ENCODE measurements around the gene SPATA2L. TPM values are rescaled to one million over a fixed set of nuclear protein-coding genes. Genes with fewer than 3 reads are reported as not detected.

The SPATA2L gene
- polyA plus RNA-seq, 1 donor (not counting 4 experiments of a cell fraction or from before 2014, with no cell fraction given): 1.7 TPM

DNA sequence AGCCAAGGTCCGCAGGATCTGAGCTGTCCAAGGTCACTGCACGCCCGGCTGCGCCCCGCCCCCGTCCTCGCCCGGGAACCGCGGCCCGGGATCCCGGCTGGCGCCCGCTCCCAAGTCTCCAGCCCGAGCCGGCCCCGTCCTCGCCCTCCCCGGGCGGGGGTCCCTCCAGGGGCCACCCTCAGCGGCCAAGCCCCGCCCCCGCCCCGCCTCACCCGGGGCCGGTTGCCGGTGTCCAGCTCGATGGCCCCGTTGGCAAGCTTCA is 19.0 kb upstream of the SPATA2L start:
- no peaks in the 10 kb centered on the region for H3K9me3 ChIP-seq (ENCODE audit: control insufficient read depth, low read depth, low read length)
- FAIRE-seq (no peak), DNase-seq (ENCODE audit: low read depth, low spot score) (no peak)
- no peaks in the 10 kb centered on the region for H3K27me3 ChIP-seq (ENCODE audit: control insufficient read depth, extremely low read depth, insufficient read depth, low read length)
- peak overlapping the region; percentile 74 for H3K9ac ChIP-seq (ENCODE audit: control insufficient read depth, extremely low read depth, insufficient read depth, low read length)
- TF ChIP-seq CTCF (optimal IDR thresholded peaks at IDR 0.05 in 1 of 3, IDR thresholded peaks at IDR 0.05 in 1 of 3, conservative IDR thresholded peaks at IDR 0.05 in 1 of 3; ENCODE audit: extremely low read depth in 1 of 3, insufficient read depth in 2 of 3, low read length in 3 of 3): no peak
- no peak for TF ChIP-seq EZH2 (IDR thresholded peaks at IDR 0.05; ENCODE audit: low read length)
- no peaks in the 10 kb centered on the region for H3K9me1 ChIP-seq (ENCODE audit: control insufficient read depth, extremely low read depth, insufficient read depth, low read length)
- H4K20me1 ChIP-seq (ENCODE audit: control insufficient read depth, extremely low read depth, insufficient read depth, low read length): peaks cover 12% of the 10 kb centered on the region
- peaks cover 19% of the 10 kb centered on the region for H3K79me2 ChIP-seq (ENCODE audit: control insufficient read depth, insufficient read depth, low read length)
- H2AFZ ChIP-seq (ENCODE audit: control insufficient read depth, low read length): peak overlapping the region; percentile 46
- peak overlapping the region; percentile 47 for H3K27ac ChIP-seq (ENCODE audit: control insufficient read depth, insufficient read depth, low read length)
- H3K4me1 ChIP-seq (ENCODE audit: control insufficient read depth, extremely low read depth, insufficient read depth, low read length): peaks cover 32% of the 10 kb centered on the region
- H3K36me3 ChIP-seq (ENCODE audit: control insufficient read depth in 2 of 2, extremely low read depth in 1 of 2, insufficient read depth in 2 of 2, low read length in 2 of 2): peaks cover 5 to 14% of the 10 kb centered on the region in 2 experiments
- dilution Hi-C loops (cut with MboI; ENCODE audit: extremely low pct_ligation_motif_present, low sequenced_read_pairs): no loop called here
- H3K4me3 ChIP-seq (ENCODE audit: control insufficient read depth in 2 of 3, extremely low read depth in 1 of 3, insufficient read depth in 2 of 3, low read depth in 1 of 3, low read length in 3 of 3): peak overlapping the region; percentile 64 to 84 (median 83)
- peak overlapping the region; percentile 90 for H3K4me2 ChIP-seq (ENCODE audit: control insufficient read depth, extremely low read depth, insufficient read depth, low read depth, low read length)

GRCh38 chr16:89717688-89718505 is 16.4 kb upstream of the SPATA2L start:
- no peak overlapping the region for H3K4me3 ChIP-seq (ENCODE audit: control insufficient read depth in 2 of 3, extremely low read depth in 1 of 3, insufficient read depth in 2 of 3, low read depth in 1 of 3, low read length in 3 of 3)
- dilution Hi-C loops (cut with MboI; ENCODE audit: extremely low pct_ligation_motif_present, low sequenced_read_pairs): no loop called here
- H4K20me1 ChIP-seq (ENCODE audit: control insufficient read depth, extremely low read depth, insufficient read depth, low read length): peaks cover 1% of the 10 kb centered on the region
- peaks cover 21% of the 10 kb centered on the region for H3K4me1 ChIP-seq (ENCODE audit: control insufficient read depth, extremely low read depth, insufficient read depth, low read length)
- TF ChIP-seq CTCF (optimal IDR thresholded peaks at IDR 0.05 in 1 of 3, IDR thresholded peaks at IDR 0.05 in 1 of 3, conservative IDR thresholded peaks at IDR 0.05 in 1 of 3; ENCODE audit: extremely low read depth in 1 of 3, insufficient read depth in 2 of 3, low read length in 3 of 3) (no peak), EZH2 (IDR thresholded peaks at IDR 0.05; ENCODE audit: low read length) (no peak)
- DNase-seq (ENCODE audit: low read depth, low spot score): no peak
- H3K9me3 ChIP-seq (ENCODE audit: control insufficient read depth, low read depth, low read length): no peaks in the 10 kb centered on the region
- H3K27me3 ChIP-seq (ENCODE audit: control insufficient read depth, extremely low read depth, insufficient read depth, low read length): no peaks in the 10 kb centered on the region
- H2AFZ ChIP-seq (ENCODE audit: control insufficient read depth, low read length): no peak overlapping the region
- H3K27ac ChIP-seq (ENCODE audit: control insufficient read depth, insufficient read depth, low read length): no peak overlapping the region
- H3K36me3 ChIP-seq (ENCODE audit: control insufficient read depth in 2 of 2, extremely low read depth in 1 of 2, insufficient read depth in 2 of 2, low read length in 2 of 2): peaks cover 3 to 5% of the 10 kb centered on the region in 2 experiments
- no peak overlapping the region for H3K9ac ChIP-seq (ENCODE audit: control insufficient read depth, extremely low read depth, insufficient read depth, low read length)
- H3K9me1 ChIP-seq (ENCODE audit: control insufficient read depth, extremely low read depth, insufficient read depth, low read length): no peaks in the 10 kb centered on the region
- H3K4me2 ChIP-seq (ENCODE audit: control insufficient read depth, extremely low read depth, insufficient read depth, low read depth, low read length): no peak overlapping the region
- FAIRE-seq: no peak
- H3K79me2 ChIP-seq (ENCODE audit: control insufficient read depth, insufficient read depth, low read length): peaks cover 9% of the 10 kb centered on the region
